ENCODE data around the gene GLT1D1. TPM values are rescaled to one million over a fixed set of nuclear protein-coding genes. Genes with fewer than 3 reads are reported as not detected.
"Not testable (repeated sequence)": the region's sequence is repeated elsewhere in the genome, so short reads cannot be mapped to it uniquely, and the experiment has no call there.

Gene GLT1D1
- 0.91 TPM for polyA plus RNA-seq
- long read RNA-seq, donor 1, result 0 reads
- long read RNA-seq, donor 2, result 0 reads
- long read RNA-seq, donor 3, result 0 reads
- long read RNA-seq, donor 4, result 0 reads
- long read RNA-seq, donor 5, result 0 reads
- long read RNA-seq, donor 6, result 0 reads
- long read RNA-seq, donor 7, result 0 reads
- long read RNA-seq, donor 8, result 0 reads
- long read RNA-seq, donor 9, result 0 reads
- long read RNA-seq, donor 10, result 0 reads
- long read RNA-seq, donor 11, partial matches to known transcripts, result 0 of 1 reads
- long read RNA-seq, donor 11, other reads (novel, unspliced or antisense), result 0 of 1 reads

- Histone ChIP-seq H3K36me3 (ENCODE audit: control insufficient read depth, insufficient read depth, low read length) (no peaks in the 10 kb centered on the region), H3K9me3 (ENCODE audit: control insufficient read depth, low read depth, low read length) (no peaks in the 10 kb centered on the region), H3K27me3 (ENCODE audit: control insufficient read depth, insufficient read depth, low read length) (peaks cover 41% of the 10 kb centered on the region), H3K4me1 (ENCODE audit: control insufficient read depth, insufficient read depth, low read length) (no peaks in the 10 kb centered on the region), H3K4me3 (ENCODE audit: low read length) (no peak within 1 kb of the TSS), H3K27ac (ENCODE audit: low read length) (no peak within 1 kb of the TSS)
- no CpG with 5 or more reads among the region's 56 CpGs for whole genome bisulfite sequencing (ENCODE audit: insufficient coverage, low lambda C conversion rate)
- no peak for DNase-seq
Measured at GRCh38 chr12:128852885-128853599, at the start of gene GLT1D1. GLT1D1 (plus strand) TSS chr12:128853478; CDS start chr12:128853582, 104 bp downstream.

GRCh38 chr12:128803788-128804187 lies 49.5 kb upstream of the GLT1D1 start:
- Histone ChIP-seq H3K36me3 (ENCODE audit: control insufficient read depth, insufficient read depth, low read length) (peaks cover 61% of the 10 kb centered on the region), H3K4me1 (ENCODE audit: control insufficient read depth, insufficient read depth, low read length) (no peaks in the 10 kb centered on the region), H3K4me3 (ENCODE audit: low read length) (no peak overlapping the region), H3K27ac (ENCODE audit: low read length) (no peak overlapping the region), H3K27me3 (ENCODE audit: control insufficient read depth, insufficient read depth, low read length) (no peaks in the 10 kb centered on the region), H3K9me3 (ENCODE audit: control insufficient read depth, low read depth, low read length) (no peaks in the 10 kb centered on the region)
- WGBS (ENCODE audit: insufficient coverage, low lambda C conversion rate), result no CpG with 5 or more reads among the region's 9 CpGs
- no peak for DNase-seq

GRCh38 chr12:128804762-128805161 lies 48.5 kb upstream of the GLT1D1 start:
- Histone ChIP-seq H3K27me3 (ENCODE audit: control insufficient read depth, insufficient read depth, low read length) (no peaks in the 10 kb centered on the region), H3K4me1 (ENCODE audit: control insufficient read depth, insufficient read depth, low read length) (no peaks in the 10 kb centered on the region), H3K27ac (ENCODE audit: low read length) (no peak overlapping the region), H3K36me3 (ENCODE audit: control insufficient read depth, insufficient read depth, low read length) (peaks cover 56% of the 10 kb centered on the region), H3K9me3 (ENCODE audit: control insufficient read depth, low read depth, low read length) (no peaks in the 10 kb centered on the region), H3K4me3 (ENCODE audit: low read length) (no peak overlapping the region)
- no CpG with 5 or more reads among the region's 8 CpGs for WGBS (ENCODE audit: insufficient coverage, low lambda C conversion rate)
- DNase-seq, result no peak

- not testable (repeated sequence) for H3K27ac ChIP-seq (ENCODE audit: low read length); H3K27me3 ChIP-seq (ENCODE audit: control insufficient read depth, insufficient read depth, low read length); H3K4me3 ChIP-seq (ENCODE audit: low read length); H3K9me3 ChIP-seq (ENCODE audit: control insufficient read depth, low read depth, low read length); DNase-seq; H3K4me1 ChIP-seq (ENCODE audit: control insufficient read depth, insufficient read depth, low read length)
- 100% methylated on average over 1 of the region's 5 CpGs for WGBS (ENCODE audit: insufficient coverage, low lambda C conversion rate)
- H3K36me3 ChIP-seq (ENCODE audit: control insufficient read depth, insufficient read depth, low read length), result peaks cover 51% of the 10 kb centered on the region
Measured at GRCh38 chr12:128805406-128805805, 47.9 kb upstream of the GLT1D1 start.

- Histone ChIP-seq H3K27me3 (ENCODE audit: control insufficient read depth, insufficient read depth, low read length) (no peaks in the 10 kb centered on the region), H3K27ac (ENCODE audit: low read length) (no peak overlapping the region), H3K9me3 (ENCODE audit: control insufficient read depth, low read depth, low read length) (no peaks in the 10 kb centered on the region), H3K4me1 (ENCODE audit: control insufficient read depth, insufficient read depth, low read length) (no peaks in the 10 kb centered on the region), H3K4me3 (ENCODE audit: low read length) (no peak overlapping the region), H3K36me3 (ENCODE audit: control insufficient read depth, insufficient read depth, low read length) (peaks cover 43% of the 10 kb centered on the region)
- 100% methylated on average over 1 of the region's 9 CpGs for WGBS (ENCODE audit: insufficient coverage, low lambda C conversion rate)
- DNase-seq, result no peak
Measured at GRCh38 chr12:128806573-128806972, 46.7 kb upstream of the GLT1D1 start.

GRCh38 chr12:128807161-128807724 lies 46.0 kb upstream of the GLT1D1 start:
- H3K27ac ChIP-seq (ENCODE audit: low read length), result no peak overlapping the region
- no peak overlapping the region for H3K4me3 ChIP-seq (ENCODE audit: low read length)
- no peaks in the 10 kb centered on the region for H3K9me3 ChIP-seq (ENCODE audit: control insufficient read depth, low read depth, low read length)
- H3K4me1 ChIP-seq (ENCODE audit: control insufficient read depth, insufficient read depth, low read length), result no peaks in the 10 kb centered on the region
- no CpG with 5 or more reads among the region's 14 CpGs for WGBS (ENCODE audit: insufficient coverage, low lambda C conversion rate)
- no peak for DNase-seq
- H3K27me3 ChIP-seq (ENCODE audit: control insufficient read depth, insufficient read depth, low read length), result no peaks in the 10 kb centered on the region
- peaks cover 41% of the 10 kb centered on the region for H3K36me3 ChIP-seq (ENCODE audit: control insufficient read depth, insufficient read depth, low read length)

GRCh38 chr12:128808651-128809050 lies 44.6 kb upstream of the GLT1D1 start:
- no peak overlapping the region for H3K27ac ChIP-seq (ENCODE audit: low read length)
- H3K4me1 ChIP-seq (ENCODE audit: control insufficient read depth, insufficient read depth, low read length), result no peaks in the 10 kb centered on the region
- H3K4me3 ChIP-seq (ENCODE audit: low read length), result no peak overlapping the region
- peaks cover 40% of the 10 kb centered on the region for H3K36me3 ChIP-seq (ENCODE audit: control insufficient read depth, insufficient read depth, low read length)
- no peaks in the 10 kb centered on the region for H3K27me3 ChIP-seq (ENCODE audit: control insufficient read depth, insufficient read depth, low read length)
- DNase-seq, result no peak
- H3K9me3 ChIP-seq (ENCODE audit: control insufficient read depth, low read depth, low read length), result no peaks in the 10 kb centered on the region
- 90% methylated on average over 3 of the region's 12 CpGs for WGBS (ENCODE audit: insufficient coverage, low lambda C conversion rate)

GRCh38 chr12:128810182-128811127 lies 42.8 kb upstream of the GLT1D1 start:
- no peaks in the 10 kb centered on the region for H3K9me3 ChIP-seq (ENCODE audit: control insufficient read depth, low read depth, low read length)

GRCh38 chr12:128811806-128812205 lies 41.5 kb upstream of the GLT1D1 start:
- no peak overlapping the region for H3K27ac ChIP-seq (ENCODE audit: low read length)
- H3K4me1 ChIP-seq (ENCODE audit: control insufficient read depth, insufficient read depth, low read length), result no peaks in the 10 kb centered on the region
- no peaks in the 10 kb centered on the region for H3K27me3 ChIP-seq (ENCODE audit: control insufficient read depth, insufficient read depth, low read length)
- 100% methylated on average over 1 of the region's 9 CpGs for WGBS (ENCODE audit: insufficient coverage, low lambda C conversion rate)
- H3K9me3 ChIP-seq (ENCODE audit: control insufficient read depth, low read depth, low read length), result no peaks in the 10 kb centered on the region
- no peak for DNase-seq
- no peak overlapping the region for H3K4me3 ChIP-seq (ENCODE audit: low read length)
- peaks cover 39% of the 10 kb centered on the region for H3K36me3 ChIP-seq (ENCODE audit: control insufficient read depth, insufficient read depth, low read length)

More at GRCh38 chr12:128810182-128811127, 42.8 kb upstream of the GLT1D1 start:
- no peak for DNase-seq
- no peaks in the 10 kb centered on the region for H3K4me1 ChIP-seq (ENCODE audit: control insufficient read depth, insufficient read depth, low read length)
- no peaks in the 10 kb centered on the region for H3K27me3 ChIP-seq (ENCODE audit: control insufficient read depth, insufficient read depth, low read length)
- no peak overlapping the region for H3K27ac ChIP-seq (ENCODE audit: low read length)
- H3K36me3 ChIP-seq (ENCODE audit: control insufficient read depth, insufficient read depth, low read length), result peaks cover 42% of the 10 kb centered on the region
- WGBS (ENCODE audit: insufficient coverage, low lambda C conversion rate), result 80% methylated on average over 1 of the region's 14 CpGs
- no peak overlapping the region for H3K4me3 ChIP-seq (ENCODE audit: low read length)

- no peaks in the 10 kb centered on the region for H3K4me1 ChIP-seq (ENCODE audit: control insufficient read depth, insufficient read depth, low read length)
- H3K27ac ChIP-seq (ENCODE audit: low read length), result no peak overlapping the region
- H3K36me3 ChIP-seq (ENCODE audit: control insufficient read depth, insufficient read depth, low read length), result peaks cover 26% of the 10 kb centered on the region
- H3K4me3 ChIP-seq (ENCODE audit: low read length), result no peak overlapping the region
- WGBS (ENCODE audit: insufficient coverage, low lambda C conversion rate), result no CpG with 5 or more reads among the region's 10 CpGs
- no peaks in the 10 kb centered on the region for H3K27me3 ChIP-seq (ENCODE audit: control insufficient read depth, insufficient read depth, low read length)
- DNase-seq, result no peak
- no peaks in the 10 kb centered on the region for H3K9me3 ChIP-seq (ENCODE audit: control insufficient read depth, low read depth, low read length)
Measured at GRCh38 chr12:128813392-128813791, 39.9 kb upstream of the GLT1D1 start.

Measured in large intestine (tissue), 12 donors.